Stimulated activated CD4-positive, alpha-beta T cell treated with anti-CD3 and anti-CD28 coated beads, Interleukin-4, amount 100 ng/mL, for 1 hour (primary cell): ENCODE measurements around the gene HBG1.
"Not testable (repeated sequence)": the region's sequence is repeated elsewhere in the genome, so short reads cannot be mapped to it uniquely, and the experiment has no call there.

Experiments
- DNase-seq: peaks from one replicate; pipeline ENCODE4 v3.0.0-alpha.2; 2020

HBG1 gene

GRCh38 chr11:5249807-5250396 lies at the start of gene HBG1:
Gene HBG1 (minus strand): TSS chr11:5249857. CDS start chr11:5249804, 53 bp downstream.
- not testable (repeated sequence) for DNase-seq

DNA sequence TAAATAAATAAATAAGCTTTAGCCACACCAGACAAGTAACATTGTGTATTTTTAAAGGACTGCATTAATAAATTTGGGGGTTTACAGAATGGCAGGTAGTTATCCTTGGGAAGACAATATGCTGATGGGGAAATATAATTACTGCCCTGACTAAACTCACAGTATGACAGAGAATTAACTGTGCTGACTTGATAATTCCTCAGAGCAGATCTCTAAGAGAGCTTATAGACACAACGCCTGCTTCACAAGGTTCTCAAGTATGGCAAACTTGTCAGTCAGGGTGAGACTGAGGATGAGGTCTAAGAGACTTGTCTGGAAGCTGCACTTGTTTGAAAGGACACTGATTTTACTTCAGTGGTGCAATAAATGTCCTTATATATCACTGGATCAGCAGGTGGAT lies 48.8 kb upstream of the HBG1 start:
- DNase-seq: no peak

DNA sequence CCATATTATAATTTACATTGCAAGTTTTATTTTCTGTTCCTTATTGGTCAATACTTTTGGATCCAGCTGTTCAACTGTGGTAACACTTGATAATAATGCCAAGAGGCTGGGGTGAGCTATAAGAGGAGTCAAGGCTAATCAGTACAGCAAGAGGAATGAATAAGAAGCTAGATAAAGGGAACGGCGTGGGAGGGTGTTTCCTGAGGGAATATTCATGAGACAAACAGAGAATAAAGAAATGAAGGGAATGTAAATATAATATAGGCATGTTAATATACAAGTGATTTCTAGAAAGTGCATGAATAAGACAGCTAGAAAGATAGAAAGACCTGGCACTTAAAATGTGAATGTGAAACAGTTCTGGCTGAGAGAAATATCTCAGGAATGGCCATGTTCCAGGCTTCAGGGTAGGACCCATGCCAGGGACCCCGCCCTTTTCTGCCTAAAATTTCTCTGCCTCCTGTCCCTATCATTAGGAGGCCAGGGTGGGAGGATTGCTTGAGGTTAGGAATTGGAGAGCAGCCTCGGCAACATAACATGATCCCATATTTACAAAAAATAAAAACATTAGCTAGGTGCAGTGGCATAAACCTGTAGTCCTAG lies 48.2 kb upstream of the HBG1 start:
- DNase-seq: no peak

GRCh38 chr11:5294342-5294995 lies 44.8 kb upstream of the HBG1 start:
- not testable (repeated sequence) for DNase-seq

- DNase-seq: no peak
Measured at GRCh38 chr11:5293028-5293427, 43.4 kb upstream of the HBG1 start.

GRCh38 chr11:5291207-5291838 lies 41.7 kb upstream of the HBG1 start:
- no peak for DNase-seq

DNA sequence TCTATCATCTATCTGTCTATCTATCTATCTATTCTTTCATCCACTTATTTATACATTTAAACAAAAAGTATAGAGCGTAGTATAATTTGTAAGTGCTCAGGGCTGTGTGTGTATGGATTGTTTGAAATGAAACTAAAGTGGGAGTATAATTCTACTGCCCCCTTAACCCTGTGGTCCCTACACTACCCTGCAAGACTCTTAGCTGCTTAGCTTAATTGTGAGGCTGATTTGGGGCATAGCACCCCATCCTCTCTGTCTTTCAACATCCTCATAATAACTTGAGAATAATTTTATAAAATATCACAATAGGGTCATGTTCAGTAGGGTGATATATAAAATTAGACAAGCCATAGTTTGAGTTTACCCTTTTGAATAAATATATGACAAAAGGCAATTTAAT lies 40.4 kb upstream of the HBG1 start:
- DNase-seq: no peak

DNA sequence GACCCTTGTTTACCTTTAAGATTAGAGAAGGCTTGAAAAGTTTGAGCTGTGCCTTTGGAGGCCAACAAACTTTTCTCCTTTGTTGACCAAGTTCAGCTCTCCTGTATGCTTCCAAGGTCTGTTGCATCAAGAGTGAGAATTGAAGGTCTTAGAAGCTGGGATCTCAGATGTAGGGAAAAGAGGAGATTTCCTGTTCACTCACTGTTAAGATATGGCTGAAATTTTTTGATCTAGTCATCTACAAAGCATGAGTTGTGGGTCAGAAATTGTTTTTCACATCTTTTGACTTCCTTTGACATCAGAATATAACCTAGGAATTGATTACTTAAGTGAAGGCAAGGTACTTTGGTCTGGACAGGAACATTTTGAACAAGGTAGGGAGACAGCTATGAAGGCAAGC lies 40.0 kb upstream of the HBG1 start:
- DNase-seq: no peak

DNA sequence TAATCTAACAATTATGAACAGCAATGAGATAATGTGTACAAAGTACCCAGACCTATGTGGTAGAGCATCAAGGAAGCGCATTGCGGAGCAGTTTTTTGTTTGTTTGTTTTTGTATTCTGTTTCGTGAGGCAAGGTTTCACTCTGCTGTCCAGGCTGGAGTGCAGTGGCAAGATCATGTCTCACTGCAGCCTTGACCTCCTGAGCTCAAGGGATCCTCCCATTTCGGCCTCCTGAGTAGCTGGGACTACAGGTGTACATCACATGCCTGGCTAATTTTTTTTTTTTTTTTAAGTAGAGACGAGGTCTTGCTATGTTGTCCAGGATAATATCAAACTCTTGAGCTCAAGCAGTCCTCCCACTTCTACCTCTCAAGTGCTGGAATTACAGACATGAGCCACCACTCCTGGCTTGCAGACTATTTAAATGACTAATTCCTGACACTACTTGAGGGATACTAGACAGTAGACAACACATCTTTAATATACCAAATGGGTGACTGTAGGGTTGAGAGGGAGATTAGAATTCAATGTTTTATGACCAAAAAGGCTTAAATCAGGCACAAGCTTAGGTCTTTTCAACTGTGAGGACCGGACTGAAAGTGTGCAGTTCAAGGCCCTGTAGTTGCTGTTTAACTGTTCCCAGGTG lies 39.4 kb upstream of the HBG1 start:
- no peak for DNase-seq

DNA sequence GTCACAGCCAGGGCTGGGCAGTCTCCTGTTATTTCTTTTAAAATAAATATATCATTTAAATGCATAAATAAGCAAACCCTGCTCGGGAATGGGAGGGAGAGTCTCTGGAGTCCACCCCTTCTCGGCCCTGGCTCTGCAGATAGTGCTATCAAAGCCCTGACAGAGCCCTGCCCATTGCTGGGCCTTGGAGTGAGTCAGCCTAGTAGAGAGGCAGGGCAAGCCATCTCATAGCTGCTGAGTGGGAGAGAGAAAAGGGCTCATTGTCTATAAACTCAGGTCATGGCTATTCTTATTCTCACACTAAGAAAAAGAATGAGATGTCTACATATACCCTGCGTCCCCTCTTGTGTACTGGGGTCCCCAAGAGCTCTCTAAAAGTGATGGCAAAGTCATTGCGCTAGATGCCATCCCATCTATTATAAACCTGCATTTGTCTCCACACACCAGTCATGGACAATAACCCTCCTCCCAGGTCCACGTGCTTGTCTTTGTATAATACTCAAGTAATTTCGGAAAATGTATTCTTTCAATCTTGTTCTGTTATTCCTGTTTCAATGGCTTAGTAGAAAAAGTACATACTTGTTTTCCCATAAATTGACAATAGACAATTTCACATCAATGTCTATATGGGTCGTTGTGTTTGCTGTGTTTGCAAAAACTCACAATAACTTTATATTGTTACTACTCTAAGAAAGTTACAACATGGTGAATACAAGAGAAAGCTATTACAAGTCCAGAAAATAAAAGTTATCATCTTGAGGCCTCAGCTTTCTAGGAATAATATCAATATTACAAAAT lies 38.6 kb upstream of the HBG1 start:
- no peak for DNase-seq

- DNase-seq: no peak
Measured at GRCh38 chr11:5286901-5287300, 37.2 kb upstream of the HBG1 start.

- no peak for DNase-seq
Measured at GRCh38 chr11:5286351-5286750, 36.7 kb upstream of the HBG1 start.

GRCh38 chr11:5285703-5286340 lies 36.2 kb upstream of the HBG1 start:
- DNase-seq: no peak

- DNase-seq: no peak
Measured at GRCh38 chr11:5284637-5285036, 35.0 kb upstream of the HBG1 start.

DNA sequence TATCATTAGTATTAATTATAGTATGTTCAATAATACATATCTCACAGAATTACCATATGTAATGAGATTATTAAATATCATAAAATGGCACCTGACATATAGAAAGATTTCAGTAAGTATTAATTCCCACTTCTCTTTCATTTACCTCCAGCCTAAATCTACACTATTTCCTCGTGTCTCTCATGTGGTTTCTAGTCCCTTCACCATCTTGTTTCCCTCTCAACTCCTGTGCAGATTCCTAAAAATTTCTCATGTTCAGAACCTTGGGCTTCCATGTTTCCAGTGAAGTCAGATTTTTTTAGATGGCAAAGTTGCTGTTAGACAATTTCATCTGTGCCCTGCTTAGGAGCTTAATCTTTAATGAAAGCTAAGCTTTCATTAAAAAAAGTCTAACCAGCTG lies 34.2 kb upstream of the HBG1 start:
- no peak for DNase-seq

DNA sequence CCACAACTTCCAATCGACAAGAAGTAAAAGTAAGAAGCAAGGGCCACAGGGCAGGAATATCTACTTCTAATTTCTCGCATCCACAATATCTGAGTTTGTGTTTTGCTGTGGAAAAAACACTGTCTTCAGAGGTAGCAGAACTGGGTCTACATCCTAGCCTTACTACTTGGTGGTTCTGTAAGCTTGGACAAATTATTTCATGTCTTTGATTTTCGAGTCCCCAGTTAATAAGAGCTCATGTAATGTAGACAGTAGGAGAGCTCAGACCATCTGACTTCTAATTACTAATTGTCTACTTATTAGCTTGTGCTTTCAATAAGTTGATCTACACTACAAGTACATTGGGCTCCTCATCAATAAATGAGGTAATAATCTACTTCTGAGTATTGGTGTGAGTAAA lies 33.4 kb upstream of the HBG1 start:
- no peak for DNase-seq

DNA sequence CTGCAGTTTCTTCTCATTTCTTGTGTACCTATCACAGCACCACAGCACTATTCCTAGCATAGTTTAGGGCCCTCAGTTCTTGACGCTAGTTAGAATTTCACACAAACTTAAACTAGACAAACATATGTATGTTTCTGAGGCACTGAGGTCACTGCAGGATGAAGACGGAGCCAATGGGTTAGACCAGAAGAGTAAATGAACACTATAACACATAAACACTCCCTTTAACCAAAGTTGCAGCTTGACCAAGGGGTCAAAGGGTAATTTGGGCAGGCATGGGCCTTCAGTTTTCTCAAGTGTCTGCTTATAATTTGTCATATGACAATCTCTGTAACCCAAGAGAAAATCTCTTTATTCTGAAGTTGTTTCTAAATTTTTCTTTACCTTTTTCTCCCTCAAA lies 33.0 kb upstream of the HBG1 start:
- DNase-seq: no peak

DNA sequence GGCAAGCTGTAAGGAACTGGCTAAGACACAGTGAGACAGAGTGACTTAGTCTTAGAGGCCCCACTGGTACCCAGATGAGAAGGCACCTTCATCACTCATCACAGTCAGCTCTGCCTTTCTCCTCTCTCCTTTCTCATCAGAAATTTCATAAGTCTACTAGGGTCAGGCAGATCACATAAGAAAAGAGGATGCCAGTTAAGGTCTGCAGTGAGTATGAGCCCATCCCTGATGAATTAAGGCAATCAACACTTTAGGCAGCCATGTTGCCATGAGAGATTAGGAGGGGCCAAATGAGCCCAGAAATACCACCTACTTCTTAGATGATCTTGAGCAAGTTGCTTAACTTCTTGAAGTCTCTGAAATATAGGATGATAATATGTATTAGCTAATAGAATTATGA lies 31.9 kb upstream of the HBG1 start:
- no peak for DNase-seq

DNA sequence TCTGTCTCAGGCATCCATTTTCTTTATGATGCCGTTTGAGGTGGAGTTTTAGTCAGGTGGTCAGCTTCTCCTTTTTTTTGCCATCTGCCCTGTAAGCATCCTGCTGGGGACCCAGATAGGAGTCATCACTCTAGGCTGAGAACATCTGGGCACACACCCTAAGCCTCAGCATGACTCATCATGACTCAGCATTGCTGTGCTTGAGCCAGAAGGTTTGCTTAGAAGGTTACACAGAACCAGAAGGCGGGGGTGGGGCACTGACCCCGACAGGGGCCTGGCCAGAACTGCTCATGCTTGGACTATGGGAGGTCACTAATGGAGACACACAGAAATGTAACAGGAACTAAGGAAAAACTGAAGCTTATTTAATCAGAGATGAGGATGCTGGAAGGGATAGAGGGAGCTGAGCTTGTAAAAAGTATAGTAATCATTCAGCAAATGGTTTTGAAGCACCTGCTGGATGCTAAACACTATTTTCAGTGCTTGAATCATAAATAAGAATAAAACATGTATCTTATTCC lies 31.0 kb upstream of the HBG1 start:
- no peak for DNase-seq

DNA sequence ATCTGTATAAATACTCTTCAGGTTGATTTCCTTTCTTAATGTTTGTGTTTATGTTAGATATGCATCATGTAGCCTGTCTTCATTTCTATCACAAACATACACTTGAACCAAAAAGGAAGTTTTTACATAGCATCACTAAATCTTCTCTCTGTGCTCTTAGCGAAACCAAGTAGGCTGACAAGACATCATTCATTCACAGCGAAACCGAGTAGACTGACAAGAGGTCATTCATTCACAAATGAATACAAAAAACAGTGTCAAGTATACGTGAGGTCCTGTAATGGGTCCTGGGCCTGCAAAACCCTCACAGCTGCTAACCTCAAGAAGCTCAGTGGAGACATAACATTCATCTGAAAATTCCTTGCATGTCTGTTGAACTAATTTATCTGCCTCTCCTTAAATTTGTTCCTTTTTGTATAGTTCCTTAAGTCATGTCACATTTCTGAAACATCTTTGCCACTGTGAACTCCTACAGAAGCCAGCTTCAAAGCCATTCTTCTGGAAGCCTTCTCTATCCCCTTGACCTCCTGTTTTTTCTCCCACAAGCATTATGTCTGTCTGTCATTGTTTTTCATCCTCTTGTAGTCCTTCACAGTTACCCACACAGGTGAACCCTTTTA lies 29.9 kb upstream of the HBG1 start:
- DNase-seq: no peak

GRCh38 chr11:5277807-5278382 lies 28.2 kb upstream of the HBG1 start:
- DNase-seq: no peak
